RPMI7951 (cell line): ENCODE measurements around the gene PKP4. TPM values are rescaled to one million over a fixed set of nuclear protein-coding genes. Genes with fewer than 3 reads are reported as not detected.

ENCODE experiments used
- DNase-seq: peaks from one replicate; pipeline ENCODE4 v3.0.0-alpha.2; 2012; ENCODE audit warnings: low read depth
- total RNA-seq: library from RNA; depleted of rRNA; stranded (reverse); fragments of >200 nt; shearing (Covaris generic); gene quantifications from 2 replicates; pipeline ENCODE4 v1.2.3, GENCODE V29; 2014

Gene PKP4
- total RNA-seq, 1 experiment from 2014 or later = 33.5 TPM

DNA sequence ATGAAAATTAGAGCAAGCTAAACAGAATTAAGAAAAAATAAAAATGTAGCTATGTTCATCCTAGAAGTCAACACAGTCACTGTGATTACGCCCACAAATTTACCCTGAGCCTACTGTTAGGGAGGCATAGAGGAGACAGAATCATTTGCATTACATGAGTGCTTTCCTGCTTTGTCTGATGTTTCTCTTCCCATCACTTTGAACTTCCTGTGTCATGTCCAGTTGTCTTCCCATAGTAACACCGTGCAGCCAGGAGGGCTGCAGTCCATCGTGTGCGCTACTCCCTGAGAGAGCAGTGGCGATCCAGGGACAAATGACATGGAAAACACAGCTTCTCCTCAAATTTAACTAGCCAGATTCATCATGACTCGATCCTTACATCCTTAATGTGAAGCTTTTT lies 188.5 kb downstream of the PKP4 start:
- no peak for DNase-seq

DNA sequence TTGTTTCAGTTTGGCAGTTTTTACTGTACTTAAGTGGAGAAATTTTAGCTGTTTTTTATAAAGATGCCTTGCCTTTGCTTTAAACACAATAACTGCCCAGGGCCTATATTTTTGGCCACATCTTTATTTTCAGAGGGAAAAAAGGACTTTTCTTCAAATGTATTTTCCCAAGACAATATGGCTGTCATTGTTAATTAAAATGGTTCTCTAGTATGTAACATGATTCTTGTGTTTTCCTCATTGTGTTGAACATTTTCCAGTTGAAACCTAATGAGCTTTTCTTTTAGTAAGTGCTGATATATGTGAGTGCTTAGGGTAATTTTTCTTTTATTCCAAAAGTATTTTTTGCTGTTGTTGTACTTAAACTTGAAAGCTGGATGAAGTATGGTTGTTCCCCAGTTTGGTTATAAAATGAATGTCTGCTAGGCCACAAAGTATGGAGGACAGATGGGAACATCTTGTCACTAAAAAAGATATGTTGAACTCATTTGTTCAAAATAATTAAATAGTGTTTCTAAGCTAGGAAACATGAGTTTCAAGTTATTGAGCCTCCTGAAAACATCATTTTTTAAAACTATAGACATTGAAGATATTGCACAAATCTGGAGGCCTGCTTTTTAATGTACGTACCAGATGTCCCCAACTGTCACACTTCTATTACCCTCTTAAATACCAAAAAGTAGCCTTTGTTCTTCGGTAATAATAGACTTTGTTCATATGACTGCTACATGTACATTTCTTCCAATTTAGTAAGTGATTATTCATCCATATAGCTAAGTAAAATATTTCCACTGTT lies 190.9 kb downstream of the PKP4 start:
- no peak for DNase-seq

DNA sequence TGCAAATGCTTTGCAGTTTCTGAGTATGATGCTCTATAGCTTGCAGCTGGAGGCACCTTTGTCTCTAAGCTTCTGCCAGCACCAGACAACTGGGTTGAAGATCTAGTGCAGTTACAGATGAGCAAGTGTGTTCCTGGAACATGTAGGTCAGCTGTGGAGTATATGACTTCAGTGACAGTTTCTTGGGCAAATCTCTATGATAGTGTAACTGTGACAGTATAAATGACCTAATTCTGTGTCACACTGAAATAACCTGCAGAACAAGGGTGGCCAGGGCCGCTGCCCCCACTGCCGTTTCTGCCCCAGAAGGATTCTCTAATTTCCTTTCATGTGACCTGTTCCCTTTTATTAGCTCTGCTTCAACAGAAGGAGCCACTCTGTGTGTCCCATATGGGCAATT lies 193.1 kb downstream of the PKP4 start:
- DNase-seq = no peak

DNA sequence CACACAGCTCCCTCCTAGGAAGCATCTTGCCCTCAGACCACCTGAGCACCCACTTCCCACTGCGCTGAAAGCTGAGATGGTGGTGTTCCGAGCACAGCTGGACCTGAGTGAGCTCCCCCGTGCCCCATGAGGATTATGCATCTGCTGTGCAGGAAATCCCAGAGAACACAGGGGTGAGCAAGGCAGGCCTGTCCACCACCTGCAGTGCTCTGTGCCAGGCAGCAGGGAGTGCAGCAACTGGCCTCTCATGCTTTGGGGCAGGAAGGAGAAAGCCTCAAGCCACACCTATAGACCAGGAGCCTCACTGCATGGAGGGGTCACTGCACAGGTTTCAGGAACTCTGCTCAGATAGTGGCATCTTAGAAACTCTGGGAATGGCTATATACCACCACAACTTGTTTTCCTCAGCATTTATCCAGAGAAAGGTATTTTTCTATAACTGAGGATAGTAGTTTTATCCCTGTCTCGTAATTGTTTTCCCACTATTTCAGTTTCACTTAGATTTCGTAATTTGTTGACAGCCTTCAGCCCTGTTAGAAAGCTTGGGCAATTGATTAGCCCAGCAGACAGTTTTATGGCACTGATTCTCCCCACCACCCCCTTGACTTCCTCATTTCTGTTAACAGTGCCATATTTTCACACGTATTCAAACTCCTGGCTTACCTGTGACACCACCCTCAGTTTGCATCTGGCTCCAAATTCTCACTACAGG lies 194.1 kb downstream of the PKP4 start:
- DNase-seq = no peak

GRCh38 chr2:158651358-158652057 lies 194.8 kb downstream of the PKP4 start:
- no peak for DNase-seq

- DNase-seq = no peak
These were observed 198.9 kb downstream of the PKP4 start for GRCh38 chr2:158655628-158656027.

- no peak for DNase-seq
These were observed 199.9 kb downstream of the PKP4 start for GRCh38 chr2:158656492-158657229.

DNA sequence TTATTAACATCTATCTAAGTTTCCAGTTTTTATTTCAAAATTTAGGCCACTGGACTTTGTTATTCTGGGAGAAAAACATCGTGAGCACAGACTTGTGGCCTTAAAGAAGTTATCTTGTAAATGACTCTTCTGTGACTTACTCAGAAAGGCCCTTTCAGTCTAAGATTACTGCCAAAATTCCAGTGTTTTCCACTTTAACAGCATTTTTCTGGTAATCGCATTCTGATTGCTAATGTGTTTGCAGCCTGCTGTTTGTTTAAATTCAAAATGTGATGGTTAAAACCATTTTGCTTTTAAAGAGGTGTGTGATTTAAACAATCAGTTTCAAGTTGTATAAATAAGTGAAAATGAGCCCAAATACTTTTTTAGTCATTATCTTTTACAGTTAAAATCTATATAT lies 201.6 kb downstream of the PKP4 start:
- no peak for DNase-seq

GRCh38 chr2:158659483-158659882 lies 202.7 kb downstream of the PKP4 start:
- DNase-seq = no peak

DNA sequence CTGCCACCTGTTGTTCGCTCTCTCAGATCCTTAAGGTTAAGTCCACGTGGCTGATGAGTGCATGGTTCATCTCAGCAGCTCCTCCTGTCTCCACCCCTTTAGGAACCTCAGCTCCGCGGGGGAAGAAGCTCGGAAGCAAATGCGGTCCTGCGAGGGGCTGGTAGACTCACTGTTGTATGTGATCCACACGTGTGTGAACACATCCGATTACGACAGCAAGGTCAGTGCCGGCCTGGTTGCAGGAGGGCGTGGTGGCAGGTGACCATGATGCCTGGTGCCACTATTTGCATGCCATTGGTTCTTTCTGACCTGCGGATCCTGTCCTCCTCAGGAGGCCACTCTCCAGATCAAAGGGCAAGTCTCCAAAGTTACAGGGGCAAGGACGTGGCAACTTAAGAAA lies 204.5 kb downstream of the PKP4 start:
- no peak for DNase-seq

DNA sequence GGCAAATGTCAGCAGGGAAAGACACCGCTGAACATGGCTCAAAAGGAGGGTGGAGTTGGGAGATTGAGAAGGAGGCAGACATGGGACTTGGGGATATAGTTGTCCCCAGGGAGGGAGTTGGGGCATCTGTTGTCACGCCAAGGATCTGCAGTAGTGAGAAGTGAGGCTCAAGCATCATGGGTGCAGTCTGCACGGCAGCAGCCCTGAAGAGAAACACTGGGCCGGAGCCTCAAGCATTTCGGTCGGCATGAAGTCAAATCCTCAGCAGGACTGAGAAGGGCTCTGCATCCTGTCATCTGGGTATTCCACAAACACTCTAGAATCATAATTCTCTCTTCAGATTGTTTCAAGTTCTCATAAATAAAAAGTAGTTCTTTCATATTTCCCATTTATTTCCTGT lies 205.7 kb downstream of the PKP4 start:
- no peak for DNase-seq

- DNase-seq = no peak
These were observed 207.0 kb downstream of the PKP4 start for GRCh38 chr2:158663796-158664195.

GRCh38 chr2:158664987-158665386 lies 208.2 kb downstream of the PKP4 start:
- DNase-seq = no peak

- DNase-seq = peak; percentile 21
These were observed 209.0 kb downstream of the PKP4 start for GRCh38 chr2:158665536-158666302.

DNA sequence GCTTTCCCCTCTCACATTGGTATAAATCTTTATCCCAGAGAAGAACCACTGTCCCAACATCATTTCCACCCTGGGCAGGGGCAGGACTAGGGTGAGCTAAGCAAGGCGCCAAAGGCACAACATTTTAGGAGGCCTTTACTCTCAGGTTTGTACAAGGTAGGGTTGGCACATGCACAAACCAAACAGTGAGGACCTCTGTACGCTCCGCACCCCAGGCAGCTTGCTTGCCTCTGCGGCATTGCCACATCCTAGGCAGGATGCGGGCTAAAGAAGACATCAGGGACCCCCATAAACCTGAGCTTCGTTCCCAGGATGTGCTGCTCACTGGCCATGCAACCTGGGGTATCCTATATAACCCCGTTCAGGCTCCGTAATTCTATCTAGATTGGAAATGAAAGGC lies 210.2 kb downstream of the PKP4 start:
- DNase-seq = no peak

DNA sequence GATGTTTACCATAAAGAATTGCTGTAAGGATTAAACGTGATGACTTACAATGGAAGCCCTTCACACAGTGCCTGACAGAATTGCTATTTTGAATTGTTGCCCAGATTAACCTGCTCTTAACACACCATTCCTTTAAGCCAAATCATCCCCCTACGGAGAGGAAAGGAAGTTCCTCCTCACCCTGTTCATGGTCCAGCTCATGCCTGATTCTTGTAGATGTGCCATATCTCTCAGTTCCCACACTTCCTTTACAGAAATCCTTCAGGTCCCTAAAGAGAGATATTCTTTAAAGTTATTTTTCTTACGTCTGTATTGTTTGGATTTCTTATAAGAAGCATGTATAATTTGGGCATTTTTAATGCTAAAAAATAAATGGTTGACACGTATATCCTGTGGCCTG lies 210.8 kb downstream of the PKP4 start:
- DNase-seq = no peak

DNA sequence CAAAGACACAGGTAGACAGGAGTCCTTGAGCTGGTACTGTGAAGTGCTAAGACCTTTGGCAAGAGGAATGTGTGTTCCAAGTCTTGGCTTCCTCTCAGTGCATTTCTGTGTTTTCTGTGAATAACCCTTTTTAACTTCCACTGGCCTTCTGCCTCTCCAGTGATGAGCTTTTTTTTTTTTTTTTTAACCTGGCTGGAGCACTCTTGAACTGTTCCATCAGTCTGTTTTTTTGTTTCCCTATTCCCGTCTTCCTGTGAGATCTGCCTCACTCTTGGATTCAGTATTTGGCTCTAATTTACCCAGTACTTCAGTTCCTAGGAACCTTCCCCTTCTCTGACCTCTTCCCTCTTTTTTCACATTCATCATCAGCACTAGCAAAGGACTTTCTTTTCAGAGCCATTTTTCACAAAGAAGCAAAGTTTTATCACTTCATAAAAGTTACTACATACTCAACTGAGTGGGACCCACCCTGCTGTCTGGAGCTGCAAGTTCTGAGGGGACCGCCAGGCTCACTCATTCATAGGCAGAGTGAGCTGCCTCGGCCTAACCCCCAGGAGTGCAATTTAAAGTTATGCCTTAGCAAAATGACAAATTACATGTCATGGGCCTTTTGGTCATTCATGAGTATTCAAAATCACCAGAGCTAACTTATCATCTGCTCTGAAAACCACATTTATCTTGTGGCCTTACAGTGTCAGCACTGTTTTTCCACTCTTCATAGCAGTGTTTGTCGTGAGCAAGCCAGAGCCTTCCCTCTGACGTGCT lies 211.4 kb downstream of the PKP4 start:
- DNase-seq = no peak

DNA sequence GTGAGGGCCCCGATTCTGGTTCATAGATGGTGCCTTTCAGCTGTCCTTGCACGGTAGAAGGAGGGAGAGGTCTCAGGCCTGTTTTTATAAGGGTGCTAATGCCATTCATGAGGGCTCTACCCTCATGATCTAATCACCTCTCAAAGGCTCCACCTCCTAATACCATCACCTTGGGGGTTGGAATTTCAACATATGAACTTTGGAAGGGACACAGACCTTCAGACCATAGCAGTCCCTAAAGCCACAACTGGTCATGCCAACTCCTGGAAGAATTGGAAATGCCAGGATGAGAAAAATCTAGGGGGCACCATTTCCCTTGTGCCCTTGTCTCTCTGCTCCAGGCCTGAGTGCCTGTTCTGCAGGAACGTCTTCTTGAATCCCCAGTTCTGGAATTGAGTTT lies 213.5 kb downstream of the PKP4 start:
- DNase-seq = no peak

DNA sequence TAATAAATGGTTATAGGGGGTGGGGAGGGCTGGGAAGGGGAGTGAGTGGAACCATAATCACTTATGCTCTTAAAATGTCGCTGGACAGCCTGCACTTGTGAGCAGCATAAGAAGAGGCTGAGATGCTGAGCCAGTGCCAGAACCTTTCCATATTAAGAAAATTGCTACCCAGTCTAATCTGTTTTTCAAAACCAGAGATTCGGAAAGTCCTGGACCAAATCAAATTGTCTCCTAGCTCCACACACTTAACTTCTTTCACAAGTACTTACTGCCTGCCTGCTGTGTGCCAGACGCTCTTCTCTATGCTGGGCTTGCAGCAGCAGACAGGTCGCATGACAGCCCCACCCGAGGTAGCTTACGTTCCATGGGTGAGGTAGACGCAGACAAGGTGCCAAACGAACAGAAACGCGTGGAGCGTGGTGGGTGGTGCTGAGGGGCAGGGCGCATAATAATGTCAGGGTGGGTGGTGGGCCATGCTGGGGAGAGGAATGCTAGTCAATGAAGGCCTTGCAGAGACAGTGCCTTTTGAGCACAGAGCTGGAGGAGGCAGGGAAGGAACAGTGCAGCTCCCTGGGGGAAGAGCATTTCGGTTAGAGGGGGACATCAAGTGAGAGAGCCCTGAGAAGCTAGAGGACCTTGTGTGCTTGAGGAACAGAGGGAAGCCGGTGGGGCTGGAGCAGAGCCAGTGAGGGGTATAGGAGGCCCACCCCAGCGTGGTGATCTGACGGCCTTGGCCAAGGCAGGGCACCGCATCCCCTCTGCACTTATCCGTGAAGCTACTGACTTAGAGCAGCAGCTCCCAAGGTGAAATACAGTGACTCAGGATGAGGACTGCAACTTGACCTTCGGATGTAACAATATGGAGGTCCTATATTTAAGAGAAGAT lies 214.9 kb downstream of the PKP4 start:
- DNase-seq = no peak

DNA sequence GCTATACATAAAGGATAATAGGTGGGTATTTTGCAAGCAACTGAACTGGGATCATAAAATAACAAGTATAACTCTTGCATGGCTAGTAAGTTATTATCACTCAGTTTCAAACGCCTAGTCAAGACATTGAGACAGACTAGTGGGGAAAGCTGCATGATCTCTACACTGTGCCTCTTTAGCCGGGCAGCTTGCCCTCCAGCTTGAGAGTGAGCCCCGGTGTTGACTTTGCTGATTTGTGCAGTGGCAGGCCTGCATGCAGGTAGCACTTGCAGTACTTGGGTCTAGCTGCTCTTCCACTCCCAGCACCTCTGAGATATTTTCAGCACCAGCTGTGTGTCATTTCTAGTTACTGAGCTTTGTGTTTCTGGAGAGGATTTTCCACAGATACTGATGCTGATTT lies 219.5 kb downstream of the PKP4 start:
- DNase-seq = no peak
